ENCODE results near the gene EOGT.

Gene EOGT

GRCh38 chr3:68953816-68954444 lies 59.6 kb downstream of the EOGT start:
- no peak for DNase-seq

GRCh38 chr3:68945225-68945624 lies 68.3 kb downstream of the EOGT start:
- DNase-seq: no peak

DNA sequence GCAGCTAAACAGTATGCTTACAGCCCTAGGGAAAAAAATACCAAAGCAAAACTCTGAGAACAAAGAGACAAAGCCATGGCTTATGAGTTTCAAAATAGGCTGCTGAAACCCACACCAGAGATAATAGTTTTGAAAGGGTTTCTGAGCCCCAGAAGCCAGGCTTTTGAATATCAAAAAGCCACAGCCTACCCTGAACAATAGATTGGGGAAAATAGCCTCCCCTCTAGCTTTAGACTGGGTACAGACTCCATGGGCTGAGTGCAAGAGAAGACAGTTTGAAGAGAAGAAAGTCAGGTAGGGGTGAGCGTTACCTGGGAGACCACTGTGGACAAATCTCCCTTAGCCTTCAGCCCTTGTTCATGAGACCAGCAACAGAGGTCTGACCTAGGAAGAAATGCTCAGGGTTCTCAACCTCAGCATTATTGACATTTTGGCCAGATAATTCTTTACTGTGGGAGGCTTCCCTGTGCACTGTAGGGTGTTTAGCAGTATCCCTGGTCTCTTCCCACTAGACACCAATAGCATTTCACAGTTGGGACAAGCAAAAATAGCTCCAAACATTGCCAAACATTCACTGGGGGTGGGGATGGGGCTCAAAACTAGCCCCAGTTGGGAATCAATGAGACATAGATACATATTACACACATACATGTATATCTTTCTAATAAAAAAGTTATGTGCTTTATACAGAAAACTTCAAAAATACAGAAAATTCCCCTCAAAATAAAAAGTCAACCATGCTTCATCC lies 69.6 kb downstream of the EOGT start:
- no peak for DNase-seq

GRCh38 chr3:68941055-68941454 lies 72.4 kb downstream of the EOGT start:
- no peak for DNase-seq

GRCh38 chr3:68936856-68937255 lies 76.6 kb downstream of the EOGT start:
- DNase-seq: no peak

DNA sequence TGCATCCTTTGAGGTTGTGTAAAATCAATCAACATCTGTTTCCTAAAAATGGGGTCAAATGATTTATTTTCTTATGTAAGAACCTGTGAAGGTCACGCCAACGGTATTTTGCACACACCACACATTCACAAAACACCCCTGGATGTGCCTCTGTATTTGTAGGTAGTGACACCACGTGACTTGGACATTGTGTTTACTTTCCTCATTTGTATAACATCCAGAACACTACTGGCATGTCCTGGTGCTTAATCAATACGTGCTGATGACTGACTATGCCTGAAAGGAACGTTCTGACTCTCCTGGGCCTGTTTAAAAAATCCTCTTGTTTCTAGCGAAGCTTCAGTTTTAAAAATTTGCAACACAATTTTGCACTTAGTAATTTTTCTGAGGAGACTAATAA lies 77.7 kb downstream of the EOGT start:
- no peak for DNase-seq

- peak; percentile 52 for DNase-seq
These were observed 81.9 kb downstream of the EOGT start for GRCh38 chr3:68931406-68932149.
